ENCODE data around the gene SLC15A3. TPM values are rescaled to one million over a fixed set of nuclear protein-coding genes. Genes with fewer than 3 reads are reported as not detected.

The SLC15A3 gene
- total RNA-seq, 2 experiments from 2014 or later = 12.6 to 41.4 TPM

DNA sequence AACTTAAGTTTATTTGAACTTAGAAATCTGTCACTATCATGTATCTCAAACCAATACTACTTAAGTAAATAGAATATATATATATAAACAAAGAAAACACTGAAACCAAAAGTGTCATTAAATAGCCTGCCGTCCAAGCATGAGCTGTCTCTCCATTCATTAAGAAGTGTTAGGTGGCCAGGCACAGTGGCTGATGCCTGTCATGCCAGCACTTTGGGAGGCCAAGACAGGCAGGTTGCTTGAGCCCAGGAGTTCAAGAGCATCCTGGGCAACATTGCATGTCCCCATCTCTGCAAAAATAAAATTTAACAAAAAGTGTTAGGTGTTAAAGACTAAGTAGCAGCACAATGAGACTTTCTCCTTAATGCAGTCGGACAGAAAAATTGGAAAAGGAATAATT is 33.5 kb upstream of the SLC15A3 start:
- DNase-seq (ENCODE audit: low spot score) = no peak
- no peak overlapping the region for H3K4me3 ChIP-seq (ENCODE audit: low read depth, low read length, poor library complexity, severe bottlenecking)
- ChIA-PET CTCF (ENCODE audit: unreplicated experiment) (no interaction called here), POLR2A (interaction anchor here (0.7 kb wide), 1 partner anchor 167 kb away, joined by 6 read pairs; no protein-coding TSS in a partner anchor)
- no peaks in the 10 kb centered on the region for H4K20me1 ChIP-seq (ENCODE audit: insufficient read depth, low read length)
- no peak overlapping the region for H3K4me2 ChIP-seq (ENCODE audit: low read length)
- H3K4me1 ChIP-seq (ENCODE audit: insufficient read depth, low read length, poor library complexity, severe bottlenecking) = peaks cover 9% of the 10 kb centered on the region
- no peak overlapping the region for H3K27ac ChIP-seq (ENCODE audit: low read depth, low read length, poor library complexity, severe bottlenecking)
- no peaks in the 10 kb centered on the region for H3K79me2 ChIP-seq (ENCODE audit: insufficient read depth, low read depth, low read length)
- intact Hi-C loops (cut with micrococcal nuclease; ENCODE audit: unreplicated experiment) = no loop called here
- no peak overlapping the region for H2AFZ ChIP-seq (ENCODE audit: low read length)
- no TSS peak for BruUV-seq (replicated peaks)
- TF ChIP-seq EZH2phosphoT487 (IDR thresholded peaks at IDR 0.05; ENCODE audit: borderline replicate concordance, low read depth, low read length) (no peak), CTCF (conservative IDR thresholded peaks at IDR 0.05; ENCODE audit: low read length) (no peak)
- no peaks in the 10 kb centered on the region for H3K9me2 ChIP-seq (ENCODE audit: insufficient read depth, low read length)
- no peaks in the 10 kb centered on the region for H3K36me3 ChIP-seq (ENCODE audit: insufficient read depth, low read length)
- H3K9me3 ChIP-seq (ENCODE audit: low read length) = no peaks in the 10 kb centered on the region

DNA sequence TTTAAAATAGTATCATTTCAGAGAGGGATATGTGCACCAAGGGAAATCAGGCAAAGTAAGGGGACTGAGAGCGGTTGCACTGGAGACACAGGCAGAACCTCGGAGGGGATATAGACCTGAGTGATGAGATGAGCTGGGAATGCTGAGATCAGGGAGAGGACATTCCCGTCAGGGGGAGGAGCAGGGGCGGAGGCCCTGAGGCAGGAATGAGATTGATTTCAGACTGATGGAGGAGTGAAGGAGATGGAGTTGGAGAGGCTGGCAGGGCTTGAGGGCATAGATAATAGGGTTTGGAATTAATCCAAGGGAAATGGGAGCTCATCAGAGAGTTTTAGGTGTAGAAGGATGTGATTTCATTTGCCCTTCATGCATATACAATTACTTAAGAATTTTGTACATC is 32.7 kb upstream of the SLC15A3 start:
- no peak overlapping the region for H2AFZ ChIP-seq (ENCODE audit: low read length)
- H3K27ac ChIP-seq (ENCODE audit: low read depth, low read length, poor library complexity, severe bottlenecking) = no peak overlapping the region
- no peak for DNase-seq (ENCODE audit: low spot score)
- intact Hi-C loops (cut with micrococcal nuclease; ENCODE audit: unreplicated experiment) = no loop called here
- TF ChIP-seq CTCF (conservative IDR thresholded peaks at IDR 0.05; ENCODE audit: low read length) (no peak), EZH2phosphoT487 (IDR thresholded peaks at IDR 0.05; ENCODE audit: borderline replicate concordance, low read depth, low read length) (no peak)
- no TSS peak for BruUV-seq (replicated peaks)
- POLR2A ChIA-PET = interaction anchor here (0.6 kb wide), 1 partner anchor 48 kb away, joined by 7 read pairs; no protein-coding TSS in a partner anchor
- CTCF ChIA-PET (ENCODE audit: unreplicated experiment) = interaction anchor here (1.1 kb wide), 1 partner anchor 31 kb away, joined by 3 read pairs; no protein-coding TSS in a partner anchor
- no peak overlapping the region for H3K4me3 ChIP-seq (ENCODE audit: low read depth, low read length, poor library complexity, severe bottlenecking)
- no peak overlapping the region for H3K4me2 ChIP-seq (ENCODE audit: low read length)
- peaks cover 8% of the 10 kb centered on the region for H3K4me1 ChIP-seq (ENCODE audit: insufficient read depth, low read length, poor library complexity, severe bottlenecking)
- no peaks in the 10 kb centered on the region for H3K9me2 ChIP-seq (ENCODE audit: insufficient read depth, low read length)
- H3K36me3 ChIP-seq (ENCODE audit: insufficient read depth, low read length) = no peaks in the 10 kb centered on the region
- no peaks in the 10 kb centered on the region for H3K9me3 ChIP-seq (ENCODE audit: low read length)
- no peaks in the 10 kb centered on the region for H3K79me2 ChIP-seq (ENCODE audit: insufficient read depth, low read depth, low read length)
- no peaks in the 10 kb centered on the region for H4K20me1 ChIP-seq (ENCODE audit: insufficient read depth, low read length)

- BruUV-seq (replicated peaks) = no TSS peak
- CTCF ChIA-PET (ENCODE audit: unreplicated experiment) = interaction anchor here (1.1 kb wide), 1 partner anchor 31 kb away, joined by 3 read pairs; no protein-coding TSS in a partner anchor
- Histone ChIP-seq H3K79me2 (ENCODE audit: insufficient read depth, low read depth, low read length) (no peaks in the 10 kb centered on the region), H2AFZ (ENCODE audit: low read length) (no peak overlapping the region), H3K9me3 (ENCODE audit: low read length) (no peaks in the 10 kb centered on the region), H3K9me2 (ENCODE audit: insufficient read depth, low read length) (no peaks in the 10 kb centered on the region), H4K20me1 (ENCODE audit: insufficient read depth, low read length) (no peaks in the 10 kb centered on the region), H3K4me2 (ENCODE audit: low read length) (no peak overlapping the region), H3K36me3 (ENCODE audit: insufficient read depth, low read length) (no peaks in the 10 kb centered on the region), H3K4me1 (ENCODE audit: insufficient read depth, low read length, poor library complexity, severe bottlenecking) (peaks cover 4% of the 10 kb centered on the region), H3K27ac (ENCODE audit: low read depth, low read length, poor library complexity, severe bottlenecking) (no peak overlapping the region), H3K4me3 (ENCODE audit: low read depth, low read length, poor library complexity, severe bottlenecking) (no peak overlapping the region)
- no peak for TF ChIP-seq EZH2phosphoT487 (IDR thresholded peaks at IDR 0.05; ENCODE audit: borderline replicate concordance, low read depth, low read length)
- TF ChIP-seq CTCF (conservative IDR thresholded peaks at IDR 0.05; ENCODE audit: low read length) = no peak
- intact Hi-C loops (cut with micrococcal nuclease; ENCODE audit: unreplicated experiment) = no loop called here
- POLR2A ChIA-PET = interaction anchor here (0.6 kb wide), 1 partner anchor 49 kb away, joined by 7 read pairs; no protein-coding TSS in a partner anchor
- no peak for DNase-seq (ENCODE audit: low spot score)
Measured at GRCh38 chr11:60984149-60984548, 32.2 kb upstream of the SLC15A3 start.

All from OCI-LY7 (cell line).